Stimulated activated CD8-positive, alpha-beta memory T cell treated with anti-CD3 and anti-CD28 coated beads, Interleukin-4, amount 100 ng/mL, for 4 hours (primary cell): ENCODE results near the gene SMYD5.
"Not testable (repeated sequence)": the region's sequence is repeated elsewhere in the genome, so short reads cannot be mapped to it uniquely, and the experiment has no call there.

Experiments used
- DNase-seq, 2 donors: peaks; one replicate each; pipeline ENCODE4 v3.0.0-alpha.2; 2020; ENCODE audit warnings: low read depth in 2 of 2, low spot score in 1 of 2

The SMYD5 gene

DNA sequence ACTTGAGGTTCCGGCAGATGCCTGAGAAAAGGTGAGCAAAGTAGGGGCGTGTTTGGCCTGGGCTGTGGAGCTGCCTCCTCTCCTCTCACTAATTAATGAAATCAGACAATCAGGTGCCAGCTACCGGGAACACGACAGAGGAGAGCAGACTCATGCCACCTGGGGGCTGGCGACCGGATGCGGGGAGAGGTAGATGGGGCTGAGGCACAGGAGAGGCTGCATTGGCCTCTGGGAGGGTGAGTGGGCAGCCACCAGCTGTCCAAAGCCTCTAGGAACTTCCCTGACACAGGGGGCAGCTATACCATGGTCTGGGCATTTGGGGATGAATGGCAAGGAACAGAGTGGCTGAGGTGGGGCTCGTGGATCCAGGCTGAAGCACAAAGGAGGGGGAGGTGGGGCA is 45.2 kb downstream of the SMYD5 start:
- DNase-seq, result no peak

DNA sequence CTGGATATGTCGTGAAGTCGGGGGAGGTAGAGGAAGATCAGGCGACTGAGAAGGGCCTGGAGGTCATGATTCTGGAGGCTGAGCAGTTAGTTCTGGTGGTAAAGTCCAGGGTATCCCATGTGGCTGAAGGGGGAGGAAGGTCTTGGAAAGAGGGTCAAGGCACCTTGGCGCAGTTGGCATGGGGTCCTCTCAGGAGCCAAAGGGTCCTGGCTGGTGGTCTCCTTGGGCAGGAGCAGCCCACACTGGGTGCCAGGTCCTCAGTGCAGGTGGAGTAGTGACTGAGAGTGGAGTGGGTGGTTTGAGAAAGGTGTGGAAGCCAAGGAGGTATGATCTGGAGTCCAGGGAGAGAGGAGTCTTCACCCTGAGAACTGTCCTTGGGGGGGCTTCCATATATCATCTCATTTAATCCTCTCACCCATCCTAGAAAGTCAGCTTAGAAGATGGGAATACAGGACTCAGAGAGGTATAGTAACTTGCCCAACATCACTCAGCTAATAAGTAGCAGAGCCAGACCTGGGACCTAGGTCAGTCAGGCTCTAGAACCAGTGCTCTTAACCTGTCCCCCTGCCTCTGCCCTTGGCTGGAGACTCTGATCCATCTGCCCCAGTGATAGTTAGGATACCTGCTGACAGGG is 45.8 kb downstream of the SMYD5 start:
- DNase-seq, result no peak

DNA sequence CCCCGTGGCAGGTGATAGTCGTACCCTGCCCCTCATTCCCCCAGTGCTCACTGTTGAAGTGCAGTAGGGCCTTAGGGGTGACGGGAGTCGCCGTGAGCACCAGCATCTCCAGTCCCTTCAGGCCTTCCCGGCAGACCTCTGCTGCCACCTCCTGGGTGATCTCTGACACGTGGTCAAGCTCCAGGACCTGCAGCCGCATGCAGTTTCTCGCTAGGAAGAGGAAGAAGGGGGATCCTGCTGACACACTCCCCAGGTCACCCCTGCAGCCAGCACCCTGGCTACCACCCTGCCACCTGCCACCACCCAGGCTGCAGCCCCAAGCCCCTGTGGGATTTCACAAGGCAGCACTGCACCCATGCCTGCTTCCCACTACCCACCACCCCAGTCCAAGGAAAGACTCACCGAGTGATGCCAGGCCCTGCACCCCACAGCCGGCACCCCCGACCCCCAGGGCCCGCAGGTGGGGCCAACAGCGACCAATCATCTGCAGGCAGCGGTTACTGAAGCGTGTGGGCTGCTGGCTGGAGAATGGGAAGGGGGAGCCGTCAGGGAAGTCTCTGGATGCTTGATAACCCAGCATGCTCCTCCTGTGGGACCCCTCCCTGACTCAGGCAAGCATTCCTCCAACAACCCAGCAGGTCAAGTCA is 46.4 kb downstream of the SMYD5 start:
- no peak for DNase-seq

GRCh38 chr2:73262108-73262651 is 48.1 kb downstream of the SMYD5 start:
- no peak for DNase-seq

GRCh38 chr2:73262691-73263429 is 48.8 kb downstream of the SMYD5 start:
- not testable (repeated sequence) for DNase-seq

DNA sequence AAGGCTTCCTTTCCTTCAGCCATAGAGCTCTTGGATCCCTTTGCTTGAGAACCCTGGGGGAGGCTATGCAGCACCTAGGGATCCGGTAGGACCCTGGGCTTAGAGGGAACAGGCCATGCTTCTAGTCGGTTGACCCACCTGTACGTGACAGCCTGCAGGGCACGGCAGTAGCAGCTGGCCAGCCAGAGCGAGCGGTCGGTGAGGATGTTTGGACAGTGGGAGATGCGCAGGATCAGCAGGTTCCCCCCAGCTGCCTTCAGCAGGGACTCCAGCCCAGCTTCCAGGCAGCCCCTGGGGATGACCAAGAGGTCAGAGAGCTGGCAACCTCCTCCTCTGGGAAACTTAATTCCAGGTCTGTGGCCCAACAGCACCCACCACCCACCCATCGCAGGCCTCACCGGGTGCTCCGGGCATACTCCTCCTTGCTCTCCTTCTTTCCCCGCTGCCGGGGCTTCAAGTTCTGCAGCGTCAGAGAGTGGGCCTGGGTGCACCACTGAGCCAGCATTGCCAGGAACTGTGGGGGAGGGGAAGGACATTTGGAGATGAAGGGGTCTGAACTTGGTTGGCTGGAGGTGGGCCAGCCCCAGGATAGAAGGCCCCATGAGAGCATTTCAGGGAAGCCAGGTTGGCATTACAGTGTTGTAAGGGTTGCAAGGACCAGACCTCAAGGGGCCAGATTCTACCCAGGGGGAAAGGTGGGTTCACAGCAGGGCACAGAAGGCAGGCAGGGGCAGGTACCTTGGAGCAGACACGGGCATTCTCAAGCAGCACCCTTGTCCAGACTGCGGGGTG is 49.7 kb downstream of the SMYD5 start:
- no peak for DNase-seq

DNA sequence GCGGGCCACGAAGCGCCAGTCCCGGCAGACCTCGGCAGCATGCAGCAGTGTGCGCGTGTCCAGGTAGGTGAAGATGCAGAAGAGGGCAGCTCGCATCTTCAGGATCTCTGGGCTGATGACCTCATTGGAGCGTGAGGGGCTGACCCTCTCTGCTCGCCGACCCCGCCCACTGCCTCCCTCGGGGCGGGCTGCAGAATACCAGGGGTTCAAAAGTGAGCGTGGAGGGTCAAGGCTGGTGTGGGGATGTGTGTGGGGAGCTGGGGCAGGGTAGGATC is 50.2 kb downstream of the SMYD5 start:
- DNase-seq, result no peak

DNA sequence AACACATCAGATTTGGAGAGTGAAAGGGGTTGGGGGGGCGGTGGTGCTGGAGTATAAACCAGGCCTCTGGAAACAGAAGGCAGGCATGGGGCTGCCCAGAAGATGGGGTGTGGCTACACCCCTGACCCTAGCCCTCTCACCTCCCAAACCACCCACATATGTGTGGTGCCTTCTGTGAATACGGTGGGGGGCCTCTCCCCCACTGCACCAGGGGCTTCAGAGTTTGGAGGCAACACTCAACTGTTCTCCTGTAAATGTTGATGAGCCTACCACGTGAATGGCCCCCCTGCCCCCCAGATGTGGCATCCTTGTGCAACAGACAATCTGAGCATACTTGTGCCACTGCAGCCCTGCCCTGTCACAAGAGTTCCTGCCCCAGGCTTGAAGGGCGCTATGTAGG is 50.7 kb downstream of the SMYD5 start:
- DNase-seq, result no peak

- no peak for DNase-seq
Measured at GRCh38 chr2:73265298-73266060, 51.4 kb downstream of the SMYD5 start.

- DNase-seq, result no peak
Measured at GRCh38 chr2:73266061-73266901, 52.2 kb downstream of the SMYD5 start.

GRCh38 chr2:73267008-73267407 is 53.0 kb downstream of the SMYD5 start:
- DNase-seq, result no peak

DNA sequence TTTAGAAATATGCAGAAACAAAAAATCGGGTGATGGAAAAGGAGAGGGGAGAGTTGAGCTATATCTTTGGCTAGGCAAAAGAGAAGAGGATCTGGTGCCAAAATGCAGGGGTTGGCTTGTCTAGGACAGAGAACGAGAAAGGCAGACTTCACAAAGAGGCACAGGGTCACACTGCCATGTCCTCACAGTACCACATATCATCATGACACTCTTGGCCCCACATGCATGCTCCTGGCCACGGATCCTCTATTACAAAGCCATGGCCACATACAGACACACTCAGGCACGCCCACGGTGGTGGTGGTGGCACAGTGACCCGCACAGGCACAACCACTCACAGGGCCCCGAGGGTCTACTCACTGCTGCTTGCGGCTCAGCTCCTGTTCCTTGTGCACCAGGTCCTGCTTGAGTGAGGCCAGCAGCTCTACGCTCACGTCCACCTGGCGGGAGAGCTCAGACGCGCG is 54.4 kb downstream of the SMYD5 start:
- DNase-seq, result no peak

GRCh38 chr2:73268830-73269685 is 55.0 kb downstream of the SMYD5 start:
- peak in 1 of 2 donors; percentile 50 for DNase-seq

- DNase-seq, result no peak
Measured at GRCh38 chr2:73269686-73270465, 55.8 kb downstream of the SMYD5 start.

DNA sequence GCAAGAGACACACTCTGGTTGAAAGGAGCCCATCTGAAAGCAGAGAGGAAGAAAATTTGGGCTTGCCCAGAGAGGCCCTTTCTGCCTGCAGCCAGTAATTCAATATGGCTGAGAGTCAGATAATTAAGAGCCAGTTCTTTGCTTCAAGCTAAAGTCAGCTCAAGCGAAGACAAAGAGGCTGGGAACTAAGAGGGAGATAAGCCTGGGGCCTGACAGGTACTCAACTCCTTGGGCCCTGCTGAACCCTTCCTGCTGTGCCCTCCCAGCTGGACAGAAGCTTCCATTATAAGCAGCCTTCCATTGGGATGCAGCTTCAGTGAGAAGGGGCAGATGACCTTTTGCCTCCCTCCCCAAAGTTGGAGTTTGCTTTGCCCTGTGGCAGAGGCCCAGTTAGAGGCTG is 58.2 kb downstream of the SMYD5 start:
- DNase-seq, result no peak
